Neural progenitor cell (in vitro differentiated cells): Measurements from ENCODE around the gene MYO1D.

Experiments used
- CTCF ChIP-seq: fragments of 200-600 bp; sonication (generic); IDR thresholded peaks from 2 replicates; pipeline ENCODE4 v1.5.1; 2017; ENCODE audit warnings: antibody characterized with exemption, mild to moderate bottlenecking
- EZH2 ChIP-seq: fragments of 200-600 bp; sonication (generic); IDR thresholded peaks from 2 replicates; pipeline ENCODE4 v1.6.1; 2017; ENCODE audit warnings: antibody characterized with exemption, mild to moderate bottlenecking, moderate library complexity
- EZH2phosphoT487 ChIP-seq: fragments of 200-600 bp; sonication (generic); IDR thresholded peaks from 2 replicates; pipeline ENCODE4 v1.6.1; 2017; ENCODE audit warnings: antibody characterized with exemption

GRCh38 chr17:32777922-32778321 is 99.0 kb downstream of the MYO1D start:
- TF ChIP-seq CTCF (no peak), EZH2phosphoT487 (no peak), EZH2 (no peak)
